Erythroblast (primary cell): ENCODE measurements around the gene AURKAIP1.

Experiments
- GATA1 ChIP-seq: IDR thresholded peaks from 2 replicates; pipeline ENCODE4 v1.6.1; 2011; ENCODE audit warnings: low read depth, mild to moderate bottlenecking, control low read depth, low read length, moderate library complexity
- POLR2A ChIP-seq: IDR thresholded peaks from 2 replicates; pipeline ENCODE4 v1.6.1; 2011; ENCODE audit warnings: mild to moderate bottlenecking, low read length

GRCh38 chr1:1326075-1326605, 48.9 kb downstream of the AURKAIP1 start:
- TF ChIP-seq POLR2A (no peak), GATA1 (no peak)
